ENCODE measurements around the gene ADAM33. TPM values are rescaled to one million over a fixed set of nuclear protein-coding genes. Genes with fewer than 3 reads are reported as not detected.

The ADAM33 gene
- total RNA-seq, 2 donors from 2014 or later: 18.2 to 38.3 TPM

GRCh38 chr20:3621111-3621510 is 60.7 kb downstream of the ADAM33 start:
- Histone ChIP-seq H3K4me3 (no peak overlapping the region), H3K27me3 (replicated peaks; ENCODE audit: insufficient read depth) (no peaks in the 10 kb centered on the region), H3K9me3 (no peaks in the 10 kb centered on the region), H3K4me1 (replicated peaks) (no peaks in the 10 kb centered on the region), H3K27ac (no peak overlapping the region), H3K36me3 (peaks cover 0 to 6% of the 10 kb centered on the region in 2 donors)
- intact Hi-C loops (cut with DNase I): no loop called here
- TF ChIP-seq POLR2A (IDR thresholded peaks at IDR 0.05) (no peak), POLR2AphosphoS5 (IDR thresholded peaks at IDR 0.05) (no peak), CTCF (IDR thresholded peaks at IDR 0.05) (no peak)
- WGBS: 91% methylated on average over 8 of the region's 8 CpGs
- DNase-seq (ENCODE audit: low spot score): no peak

Other genes with a start within 250 kb of the ADAM33 start
- 10 to 100 TPM; 34.6 to 38.1 TPM for gene ATRN, start 211.0 kb downstream of the ADAM33 start, total RNA-seq
- not detected for gene GFRA4, start 18.6 kb downstream of the ADAM33 start, total RNA-seq
- gene SIGLEC1, start 30.6 kb upstream of the ADAM33 start, total RNA-seq: 1 to 10 TPM in 1 of 2 donors, under 1 TPM in 1; 0.32 to 5.3 TPM
- gene HSPA12B, start 50.7 kb upstream of the ADAM33 start, total RNA-seq: 1 to 10 TPM; 3.9 to 9.4 TPM
- gene ADISSP, start 85.7 kb upstream of the ADAM33 start, total RNA-seq: 10 to 100 TPM; 11.8 to 14.6 TPM
- gene SPEF1, start 99.4 kb upstream of the ADAM33 start, total RNA-seq: 1 to 10 TPM in 1 of 2 donors, not detected in 1; 1.6 TPM
- 10 to 100 TPM; 76.6 to 86.9 TPM for gene CENPB, start 104.7 kb upstream of the ADAM33 start, total RNA-seq
- 10 to 100 TPM in 1 of 2 donors, 1 to 10 TPM in 1; 8.7 to 25.6 TPM for gene CDC25B, start 114.3 kb upstream of the ADAM33 start, total RNA-seq
- gene AP5S1, start 138.5 kb upstream of the ADAM33 start, total RNA-seq: 10 to 100 TPM; 21.1 to 28.0 TPM
- gene MAVS, start 164.8 kb upstream of the ADAM33 start, total RNA-seq: 10 to 100 TPM; 26.7 to 40.2 TPM
- 10 to 100 TPM; 49.7 to 53.9 TPM for gene PANK2, start 207.4 kb upstream of the ADAM33 start, total RNA-seq